K562 (cell line): ENCODE results near the gene CCDC9B. TPM values are rescaled to one million over a fixed set of nuclear protein-coding genes. Genes with fewer than 3 reads are reported as not detected.

Experiments
- CBX1 ChIP-seq: sonication (generic); IDR thresholded peaks from 2 replicates; pipeline ENCODE4 v1.6.1; 2016; ENCODE audit warnings: antibody characterized with exemption, low read depth, mild to moderate bottlenecking
- DACH1 ChIP-seq: fragments of 450-650 bp; IDR thresholded peaks from 2 replicates; pipeline ENCODE4 v1.6.1; 2018; ENCODE audit not compliant: partially characterized antibody
- DPF2 ChIP-seq: fragments of 450-650 bp; IDR thresholded peaks from 2 replicates; pipeline ENCODE4 v1.6.1; 2016
- E2F5 ChIP-seq: sonication (generic); formaldehyde crosslinking; IDR thresholded peaks from 2 replicates; pipeline ENCODE4 v1.8.0; 2022; ENCODE audit warnings: mild to moderate bottlenecking, missing genetic modification reagents
- FOXP1 ChIP-seq: sonication (generic); formaldehyde crosslinking; IDR thresholded peaks from 2 replicates; pipeline ENCODE4 v1.8.0; 2022; ENCODE audit warnings: mild to moderate bottlenecking, missing genetic modification reagents
- MTA3 ChIP-seq: fragments of 450-650 bp; formaldehyde crosslinking; IDR thresholded peaks from 2 replicates; pipeline ENCODE4 v1.6.1; 2017; ENCODE audit warnings: mild to moderate bottlenecking, borderline replicate concordance
- NCOA6 ChIP-seq: fragments of 450-650 bp; IDR thresholded peaks from 2 replicates; pipeline ENCODE4 v1.6.1; 2017; ENCODE audit warnings: mild to moderate bottlenecking
- NFE2 ChIP-seq: IDR thresholded peaks from 2 replicates; pipeline ENCODE4 v1.6.1; 2014; ENCODE audit warnings: antibody characterized with exemption, low read depth
- NKRF ChIP-seq: fragments of 450-650 bp; IDR thresholded peaks from 2 replicates; pipeline ENCODE4 v1.6.1; 2016; ENCODE audit warnings: borderline replicate concordance
- RBM34 ChIP-seq: fragments of 200-400 bp; formaldehyde crosslinking; IDR thresholded peaks from 2 replicates; pipeline ENCODE4 v1.6.1; 2018; ENCODE audit warnings: low read length, borderline replicate concordance; ENCODE audit not compliant: insufficient read depth
- SIRT6 ChIP-seq: IDR thresholded peaks from one replicate; pipeline ENCODE4 v1.6.1; 2012; ENCODE audit warnings: low read depth, mild to moderate bottlenecking, control low read depth, inconsistent platforms, low read length, moderate library complexity
- SMARCE1 ChIP-seq: fragments of 450-650 bp; IDR thresholded peaks from 2 replicates; pipeline ENCODE4 v1.7.1; 2016; ENCODE audit warnings: mild to moderate bottlenecking
- SPI1 ChIP-seq: IDR thresholded peaks from 2 replicates; pipeline ENCODE4 v1.6.1; 2011; ENCODE audit warnings: low read depth, low read length, control low read depth, borderline replicate concordance
- SRF ChIP-seq, 2 experiments: fragments of 250-450, 450-650 bp in 1 of 2; sonication (Bioruptor Pico) in 1 of 2; sonication (generic) in 1 of 2; formaldehyde crosslinking; IDR thresholded peaks; 2 replicates each; pipeline versions ENCODE4 v1.5.0 to v1.5.1; 2020 to 2022; ENCODE audit warnings: mild to moderate bottlenecking in 1 of 2, missing genetic modification reagents in 1 of 2
- UBTF ChIP-seq, 2 experiments: IDR thresholded peaks; 2 replicates each; pipeline ENCODE4 v1.6.1; 2012; ENCODE audit warnings: improper control_type of control experiment in 2 of 2, low read depth in 2 of 2, low read length in 2 of 2, borderline replicate concordance in 1 of 2
- ZNF224 ChIP-seq: sonication (generic); formaldehyde crosslinking; IDR thresholded peaks from 2 replicates; pipeline ENCODE4 v1.8.0; 2022; ENCODE audit warnings: mild to moderate bottlenecking, missing genetic modification reagents
- ZZZ3 ChIP-seq: fragments of 450-650 bp; IDR thresholded peaks from 2 replicates; pipeline ENCODE4 v1.6.1; 2016; ENCODE audit warnings: antibody characterized with exemption, mild to moderate bottlenecking, moderate library complexity
- polyA plus RNA-seq, 8 experiments: library from polyadenylated mRNA; depleted of rRNA in 4 of 8; stranded (reverse) in 5 of 8; unstranded in 3 of 8; fragments of >200 nt; fragmentation: Nextera tagmentation in 2 of 8; fragmentation: Illumina TruSeq in 1 of 8; extraction: Ambion mirVana in 2 of 8; extraction: Trizol in 1 of 8; gene quantifications; 2 replicates each; pipeline versions ENCODE4 v1.2.1 to v1.2.3, GENCODE V29; 2011 to 2014; ENCODE audit warnings: inconsistent platforms in 1 of 8, missing spikeins in 1 of 8
- total RNA-seq, 7 experiments: library from RNA; depleted of rRNA in 6 of 7; stranded (reverse); fragments of >200 nt in 6 of 7; fragmentation: Illumina TruSeq in 2 of 7; extraction: Trizol in 2 of 7; gene quantifications; 2 replicates each; pipeline versions ENCODE4 v1.2.1 to v1.2.3, GENCODE V29; 2011 to 2021; ENCODE audit warnings: low replicate concordance in 1 of 7
- TF ChIP-seq, protein P1 (sequence below): IDR thresholded peaks from 3 replicates; pipeline ENCODE4 v1.6.1; 2011; ENCODE audit warnings: borderline replicate concordance, mild to moderate bottlenecking; ENCODE audit not compliant: insufficient read length, insufficient read depth
- TF ChIP-seq, protein P2 (sequence below): fragments of 250-450 bp; sonication (Bioruptor Pico); IDR thresholded peaks from 2 replicates; pipeline ENCODE4 v1.5.0; 2021; ENCODE audit warnings: mild to moderate bottlenecking, borderline replicate concordance

Gene CCDC9B
- total and polyA plus RNA-seq, 9 of the 15 experiments (the other 6 are each of a cell fraction or from before 2014, with no cell fraction given): 0.01 to 0.47 (median 0.15) TPM; not detected in 1

GRCh38 chr15:40301467-40302179, 39.1 kb downstream of the CCDC9B start (continued):
- TF ChIP-seq, protein P1, sequence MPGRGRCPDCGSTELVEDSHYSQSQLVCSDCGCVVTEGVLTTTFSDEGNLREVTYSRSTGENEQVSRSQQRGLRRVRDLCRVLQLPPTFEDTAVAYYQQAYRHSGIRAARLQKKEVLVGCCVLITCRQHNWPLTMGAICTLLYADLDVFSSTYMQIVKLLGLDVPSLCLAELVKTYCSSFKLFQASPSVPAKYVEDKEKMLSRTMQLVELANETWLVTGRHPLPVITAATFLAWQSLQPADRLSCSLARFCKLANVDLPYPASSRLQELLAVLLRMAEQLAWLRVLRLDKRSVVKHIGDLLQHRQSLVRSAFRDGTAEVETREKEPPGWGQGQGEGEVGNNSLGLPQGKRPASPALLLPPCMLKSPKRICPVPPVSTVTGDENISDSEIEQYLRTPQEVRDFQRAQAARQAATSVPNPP: no peak
- TF ChIP-seq DPF2 (peak; percentile 45; the same call in 1 of the 2 replicates), SPI1 (peak; percentile 76; the same call in 1 of the 2 replicates), CBX1 (no peak), SMARCE1 (peak; percentile 71; the same call in 1 of the 2 replicates), UBTF (IDR thresholded peaks at IDR 0.05; ENCODE audit: borderline replicate concordance in 1 of 2, low read depth in 2 of 2, low read length in 2 of 2) (peak in 1 of 2 experiments; percentile 51; a peak in 1 of 4 replicates), SRF (CRISPR knock-in tag; IDR thresholded peaks at IDR 0.05) (no peak), FOXP1 (CRISPR knock-in tag) (no peak), ZZZ3 (no peak), E2F5 (CRISPR knock-in tag) (no peak), NFE2 (no peak), DACH1 (no peak), NCOA6 (no peak), RBM34 (no peak), NKRF (no peak), ZNF224 (CRISPR knock-in tag) (no peak), SIRT6 (no peak), MTA3 (0 out of 2 replicates have a peak, but pooled peaks have one; percentile 51)
- TF ChIP-seq, protein P2, sequence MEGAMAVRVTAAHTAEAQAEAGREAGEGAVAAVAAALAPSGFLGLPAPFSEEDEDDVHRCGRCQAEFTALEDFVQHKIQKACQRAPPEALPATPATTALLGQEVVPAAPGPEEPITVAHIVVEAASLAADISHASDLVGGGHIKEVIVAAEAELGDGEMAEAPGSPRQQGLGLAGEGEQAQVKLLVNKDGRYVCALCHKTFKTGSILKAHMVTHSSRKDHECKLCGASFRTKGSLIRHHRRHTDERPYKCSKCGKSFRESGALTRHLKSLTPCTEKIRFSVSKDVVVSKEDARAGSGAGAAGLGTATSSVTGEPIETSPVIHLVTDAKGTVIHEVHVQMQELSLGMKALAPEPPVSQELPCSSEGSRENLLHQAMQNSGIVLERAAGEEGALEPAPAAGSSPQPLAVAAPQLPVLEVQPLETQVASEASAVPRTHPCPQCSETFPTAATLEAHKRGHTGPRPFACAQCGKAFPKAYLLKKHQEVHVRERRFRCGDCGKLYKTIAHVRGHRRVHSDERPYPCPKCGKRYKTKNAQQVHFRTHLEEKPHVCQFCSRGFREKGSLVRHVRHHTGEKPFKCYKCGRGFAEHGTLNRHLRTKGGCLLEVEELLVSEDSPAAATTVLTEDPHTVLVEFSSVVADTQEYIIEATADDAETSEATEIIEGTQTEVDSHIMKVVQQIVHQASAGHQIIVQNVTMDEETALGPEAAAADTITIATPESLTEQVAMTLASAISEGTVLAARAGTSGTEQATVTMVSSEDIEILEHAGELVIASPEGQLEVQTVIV (CRISPR knock-in tag): no peak
